K562 (cell line): ENCODE data around the gene KDF1. TPM values are rescaled to one million over a fixed set of nuclear protein-coding genes. Genes with fewer than 3 reads are reported as not detected.
A peak's percentile ranks its signal among the peaks of the same experiment; 100 is the strongest.

Experiments
- ESRRA ChIP-seq: fragments of 450-650 bp; IDR thresholded peaks from 2 replicates; pipeline ENCODE4 v1.6.1; 2014; ENCODE audit warnings: low read depth, mild to moderate bottlenecking, moderate library complexity, borderline replicate concordance
- HLTF ChIP-seq: fragments of 450-650 bp; IDR thresholded peaks from 2 replicates; pipeline ENCODE4 v1.6.1; 2016
- PHB2 ChIP-seq: fragments of 450-650 bp; IDR thresholded peaks from 2 replicates; pipeline ENCODE4 v1.6.1; 2017; ENCODE audit warnings: low read depth
- PHF21A ChIP-seq: fragments of 450-650 bp; IDR thresholded peaks from 2 replicates; pipeline ENCODE4 v1.6.1; 2017; ENCODE audit warnings: low read depth, borderline replicate concordance
- PML ChIP-seq: IDR thresholded peaks from 2 replicates; pipeline ENCODE4 v1.6.1; 2012; ENCODE audit warnings: low read length, inconsistent platforms
- SMAD3 ChIP-seq: fragments of 450-650 bp; formaldehyde crosslinking; conservative IDR thresholded peaks from 2 replicates; pipeline ENCODE4 v1.4.0; 2020; ENCODE audit warnings: mild to moderate bottlenecking
- TAL1 ChIP-seq: fragments of 450-650 bp; IDR thresholded peaks from 2 replicates; pipeline ENCODE4 v1.6.1; 2016; ENCODE audit warnings: mild to moderate bottlenecking
- ZKSCAN1 ChIP-seq: fragments of 150-350 bp; IDR thresholded peaks from 2 replicates; pipeline ENCODE4 v1.6.1; 2016; ENCODE audit warnings: low read depth, low read length
- ZNF717 ChIP-seq: fragments of 250-450 bp; sonication (Bioruptor Pico); IDR thresholded peaks from 2 replicates; pipeline ENCODE4 v1.5.0; 2021
- ZNF785 ChIP-seq: fragments of 250-450 bp; sonication (Bioruptor Pico); IDR thresholded peaks from 2 replicates; pipeline ENCODE4 v1.4.0; 2020; ENCODE audit warnings: mild to moderate bottlenecking
- polyA plus RNA-seq, 8 experiments: library from polyadenylated mRNA; depleted of rRNA in 4 of 8; stranded (reverse) in 5 of 8; unstranded in 3 of 8; fragments of >200 nt; fragmentation: Nextera tagmentation in 2 of 8; fragmentation: Illumina TruSeq in 1 of 8; extraction: Ambion mirVana in 2 of 8; extraction: Trizol in 1 of 8; gene quantifications; 2 replicates each; pipeline versions ENCODE4 v1.2.1 to v1.2.3, GENCODE V29; 2011 to 2014; ENCODE audit warnings: inconsistent platforms in 1 of 8, missing spikeins in 1 of 8
- total RNA-seq, 7 experiments: library from RNA; depleted of rRNA in 6 of 7; stranded (reverse); fragments of >200 nt in 6 of 7; fragmentation: Illumina TruSeq in 2 of 7; extraction: Trizol in 2 of 7; gene quantifications; 2 replicates each; pipeline versions ENCODE4 v1.2.1 to v1.2.3, GENCODE V29; 2011 to 2021; ENCODE audit warnings: low replicate concordance in 1 of 7
- TF ChIP-seq, protein P1 (sequence below): sonication (generic); formaldehyde crosslinking; IDR thresholded peaks from 2 replicates; pipeline ENCODE4 v1.8.0; 2022; ENCODE audit warnings: mild to moderate bottlenecking, missing genetic modification reagents, borderline replicate concordance
- TF ChIP-seq, protein P2 (sequence below): sonication (generic); formaldehyde crosslinking; IDR thresholded peaks from 2 replicates; pipeline ENCODE4 v1.9.0; 2022; ENCODE audit warnings: mild to moderate bottlenecking, missing genetic modification reagents
- TF ChIP-seq, protein P3 (sequence below): IDR thresholded peaks from 2 replicates; pipeline ENCODE4 v1.6.1; 2011; ENCODE audit warnings: borderline replicate concordance, low read depth, mild to moderate bottlenecking, moderate library complexity, low read length; ENCODE audit not compliant: insufficient read depth, poor library complexity, severe bottlenecking
- TF ChIP-seq, protein P4 (sequence below): sonication (generic); formaldehyde crosslinking; IDR thresholded peaks from 2 replicates; pipeline ENCODE4 v1.8.0; 2023; ENCODE audit warnings: missing genetic modification reagents, mild to moderate bottlenecking, borderline replicate concordance
- TF ChIP-seq, protein P5 (sequence below): fragments of 450-650 bp; formaldehyde crosslinking; IDR thresholded peaks from 2 replicates; pipeline ENCODE4 v1.4.0; 2020; ENCODE audit warnings: mild to moderate bottlenecking, moderate library complexity

The KDF1 gene
- total and polyA plus RNA-seq, 9 of the 15 experiments (the other 6 are each of a cell fraction or from before 2014, with no cell fraction given) = 0.38 to 1.9 (median 0.83) TPM

DNA sequence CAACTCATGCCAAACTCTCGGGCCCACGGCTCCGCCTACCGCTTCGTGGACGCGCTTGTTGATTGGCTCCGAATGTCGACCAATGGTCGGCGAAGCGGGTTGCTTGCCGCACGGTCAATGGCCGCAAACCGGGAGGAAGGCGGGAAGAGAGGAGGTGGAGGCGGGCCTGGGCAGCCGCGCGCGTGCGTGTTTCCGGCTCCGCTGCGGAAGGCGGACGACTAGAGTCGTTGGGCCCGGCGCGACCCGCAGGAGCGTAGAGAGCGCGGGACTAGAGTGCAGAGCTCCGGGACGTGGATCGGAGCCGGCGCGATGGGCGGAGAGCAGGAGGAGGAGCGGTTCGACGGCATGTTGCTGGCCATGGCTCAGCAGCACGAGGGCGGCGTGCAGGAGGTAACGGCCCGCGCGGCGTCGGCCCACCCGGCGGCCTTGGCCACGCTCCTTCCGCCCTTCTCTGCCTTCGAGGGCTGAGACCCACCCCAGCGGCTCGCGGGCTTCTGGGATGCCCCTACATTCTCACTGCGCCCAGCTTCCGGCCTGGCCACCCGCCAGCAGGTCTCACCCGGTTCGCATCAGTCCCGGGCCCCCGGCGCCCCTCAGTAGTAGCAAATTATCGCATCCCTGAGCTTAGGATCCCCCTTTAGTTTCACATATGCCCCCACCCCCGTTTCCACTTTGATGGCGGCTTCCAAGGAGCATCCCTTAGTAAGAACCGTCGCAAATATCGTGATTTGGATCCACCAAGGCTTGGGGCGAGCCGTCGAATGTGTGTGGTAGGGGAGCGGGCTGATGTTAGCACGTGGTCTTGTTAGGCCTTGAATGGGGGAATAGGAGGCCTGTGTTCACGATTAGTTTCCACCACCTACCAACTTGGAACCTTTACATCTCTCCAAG, 38.5 kb downstream of the KDF1 start, which contains the start of gene NUDC (continued):
- TF ChIP-seq, protein P1, sequence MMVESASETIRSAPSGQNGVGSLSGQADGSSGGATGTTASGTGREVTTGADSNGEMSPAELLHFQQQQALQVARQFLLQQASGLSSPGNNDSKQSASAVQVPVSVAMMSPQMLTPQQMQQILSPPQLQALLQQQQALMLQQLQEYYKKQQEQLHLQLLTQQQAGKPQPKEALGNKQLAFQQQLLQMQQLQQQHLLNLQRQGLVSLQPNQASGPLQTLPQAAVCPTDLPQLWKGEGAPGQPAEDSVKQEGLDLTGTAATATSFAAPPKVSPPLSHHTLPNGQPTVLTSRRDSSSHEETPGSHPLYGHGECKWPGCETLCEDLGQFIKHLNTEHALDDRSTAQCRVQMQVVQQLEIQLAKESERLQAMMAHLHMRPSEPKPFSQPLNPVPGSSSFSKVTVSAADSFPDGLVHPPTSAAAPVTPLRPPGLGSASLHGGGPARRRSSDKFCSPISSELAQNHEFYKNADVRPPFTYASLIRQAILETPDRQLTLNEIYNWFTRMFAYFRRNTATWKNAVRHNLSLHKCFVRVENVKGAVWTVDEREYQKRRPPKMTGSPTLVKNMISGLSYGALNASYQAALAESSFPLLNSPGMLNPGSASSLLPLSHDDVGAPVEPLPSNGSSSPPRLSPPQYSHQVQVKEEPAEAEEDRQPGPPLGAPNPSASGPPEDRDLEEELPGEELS = peak; percentile 72; the same call in 1 of the 2 replicates
- TF ChIP-seq TAL1 = no peak
- no peak for TF ChIP-seq ZKSCAN1
- no peak for TF ChIP-seq SMAD3 (CRISPR knock-in tag)
- 0 out of 2 replicates have a peak, but pooled peaks have one; percentile 67 for TF ChIP-seq ESRRA
- TF ChIP-seq PHB2 = no peak
- TF ChIP-seq, protein P2, sequence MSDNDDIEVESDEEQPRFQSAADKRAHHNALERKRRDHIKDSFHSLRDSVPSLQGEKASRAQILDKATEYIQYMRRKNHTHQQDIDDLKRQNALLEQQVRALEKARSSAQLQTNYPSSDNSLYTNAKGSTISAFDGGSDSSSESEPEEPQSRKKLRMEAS = peak; percentile 96
- TF ChIP-seq PML = peak; percentile 81; the same call in 1 of the 2 replicates
- no peak for TF ChIP-seq ZNF785
- no peak for TF ChIP-seq ZNF717
- TF ChIP-seq, protein P3, sequence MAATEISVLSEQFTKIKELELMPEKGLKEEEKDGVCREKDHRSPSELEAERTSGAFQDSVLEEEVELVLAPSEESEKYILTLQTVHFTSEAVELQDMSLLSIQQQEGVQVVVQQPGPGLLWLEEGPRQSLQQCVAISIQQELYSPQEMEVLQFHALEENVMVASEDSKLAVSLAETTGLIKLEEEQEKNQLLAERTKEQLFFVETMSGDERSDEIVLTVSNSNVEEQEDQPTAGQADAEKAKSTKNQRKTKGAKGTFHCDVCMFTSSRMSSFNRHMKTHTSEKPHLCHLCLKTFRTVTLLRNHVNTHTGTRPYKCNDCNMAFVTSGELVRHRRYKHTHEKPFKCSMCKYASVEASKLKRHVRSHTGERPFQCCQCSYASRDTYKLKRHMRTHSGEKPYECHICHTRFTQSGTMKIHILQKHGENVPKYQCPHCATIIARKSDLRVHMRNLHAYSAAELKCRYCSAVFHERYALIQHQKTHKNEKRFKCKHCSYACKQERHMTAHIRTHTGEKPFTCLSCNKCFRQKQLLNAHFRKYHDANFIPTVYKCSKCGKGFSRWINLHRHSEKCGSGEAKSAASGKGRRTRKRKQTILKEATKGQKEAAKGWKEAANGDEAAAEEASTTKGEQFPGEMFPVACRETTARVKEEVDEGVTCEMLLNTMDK = no peak
- TF ChIP-seq, protein P4, sequence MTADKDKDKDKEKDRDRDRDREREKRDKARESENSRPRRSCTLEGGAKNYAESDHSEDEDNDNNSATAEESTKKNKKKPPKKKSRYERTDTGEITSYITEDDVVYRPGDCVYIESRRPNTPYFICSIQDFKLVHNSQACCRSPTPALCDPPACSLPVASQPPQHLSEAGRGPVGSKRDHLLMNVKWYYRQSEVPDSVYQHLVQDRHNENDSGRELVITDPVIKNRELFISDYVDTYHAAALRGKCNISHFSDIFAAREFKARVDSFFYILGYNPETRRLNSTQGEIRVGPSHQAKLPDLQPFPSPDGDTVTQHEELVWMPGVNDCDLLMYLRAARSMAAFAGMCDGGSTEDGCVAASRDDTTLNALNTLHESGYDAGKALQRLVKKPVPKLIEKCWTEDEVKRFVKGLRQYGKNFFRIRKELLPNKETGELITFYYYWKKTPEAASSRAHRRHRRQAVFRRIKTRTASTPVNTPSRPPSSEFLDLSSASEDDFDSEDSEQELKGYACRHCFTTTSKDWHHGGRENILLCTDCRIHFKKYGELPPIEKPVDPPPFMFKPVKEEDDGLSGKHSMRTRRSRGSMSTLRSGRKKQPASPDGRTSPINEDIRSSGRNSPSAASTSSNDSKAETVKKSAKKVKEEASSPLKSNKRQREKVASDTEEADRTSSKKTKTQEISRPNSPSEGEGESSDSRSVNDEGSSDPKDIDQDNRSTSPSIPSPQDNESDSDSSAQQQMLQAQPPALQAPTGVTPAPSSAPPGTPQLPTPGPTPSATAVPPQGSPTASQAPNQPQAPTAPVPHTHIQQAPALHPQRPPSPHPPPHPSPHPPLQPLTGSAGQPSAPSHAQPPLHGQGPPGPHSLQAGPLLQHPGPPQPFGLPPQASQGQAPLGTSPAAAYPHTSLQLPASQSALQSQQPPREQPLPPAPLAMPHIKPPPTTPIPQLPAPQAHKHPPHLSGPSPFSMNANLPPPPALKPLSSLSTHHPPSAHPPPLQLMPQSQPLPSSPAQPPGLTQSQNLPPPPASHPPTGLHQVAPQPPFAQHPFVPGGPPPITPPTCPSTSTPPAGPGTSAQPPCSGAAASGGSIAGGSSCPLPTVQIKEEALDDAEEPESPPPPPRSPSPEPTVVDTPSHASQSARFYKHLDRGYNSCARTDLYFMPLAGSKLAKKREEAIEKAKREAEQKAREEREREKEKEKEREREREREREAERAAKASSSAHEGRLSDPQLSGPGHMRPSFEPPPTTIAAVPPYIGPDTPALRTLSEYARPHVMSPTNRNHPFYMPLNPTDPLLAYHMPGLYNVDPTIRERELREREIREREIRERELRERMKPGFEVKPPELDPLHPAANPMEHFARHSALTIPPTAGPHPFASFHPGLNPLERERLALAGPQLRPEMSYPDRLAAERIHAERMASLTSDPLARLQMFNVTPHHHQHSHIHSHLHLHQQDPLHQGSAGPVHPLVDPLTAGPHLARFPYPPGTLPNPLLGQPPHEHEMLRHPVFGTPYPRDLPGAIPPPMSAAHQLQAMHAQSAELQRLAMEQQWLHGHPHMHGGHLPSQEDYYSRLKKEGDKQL (CRISPR knock-in tag) = 0 out of 2 replicates have a peak, but pooled peaks have one; percentile 70
- peak; percentile 41; the same call in 1 of the 2 replicates for TF ChIP-seq PHF21A
- peak; percentile 72; the same call in 1 of the 2 replicates for TF ChIP-seq HLTF
- TF ChIP-seq, protein P5, sequence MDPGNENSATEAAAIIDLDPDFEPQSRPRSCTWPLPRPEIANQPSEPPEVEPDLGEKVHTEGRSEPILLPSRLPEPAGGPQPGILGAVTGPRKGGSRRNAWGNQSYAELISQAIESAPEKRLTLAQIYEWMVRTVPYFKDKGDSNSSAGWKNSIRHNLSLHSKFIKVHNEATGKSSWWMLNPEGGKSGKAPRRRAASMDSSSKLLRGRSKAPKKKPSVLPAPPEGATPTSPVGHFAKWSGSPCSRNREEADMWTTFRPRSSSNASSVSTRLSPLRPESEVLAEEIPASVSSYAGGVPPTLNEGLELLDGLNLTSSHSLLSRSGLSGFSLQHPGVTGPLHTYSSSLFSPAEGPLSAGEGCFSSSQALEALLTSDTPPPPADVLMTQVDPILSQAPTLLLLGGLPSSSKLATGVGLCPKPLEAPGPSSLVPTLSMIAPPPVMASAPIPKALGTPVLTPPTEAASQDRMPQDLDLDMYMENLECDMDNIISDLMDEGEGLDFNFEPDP (CRISPR knock-in tag) = no peak
